HFFc6 (cell line): ENCODE measurements around the gene TNFSF9. TPM values are rescaled to one million over a fixed set of nuclear protein-coding genes. Genes with fewer than 3 reads are reported as not detected.

Experiments
- DNase-seq: peaks from one replicate; pipeline ENCODE4 v3.0.0-alpha.2; 2018
- H3K27ac Mint-ChIP-seq: 2 replicates; pipeline ENCODE4 v1.8.0; 2020; ENCODE audit warnings: mild to moderate bottlenecking, mixed read lengths
- H3K27me3 Mint-ChIP-seq: 2 replicates; pipeline ENCODE4 v1.8.0; 2021; ENCODE audit warnings: mild to moderate bottlenecking, moderate library complexity, mixed read lengths; ENCODE audit not compliant: insufficient read depth
- H3K36me3 Mint-ChIP-seq: 2 replicates; pipeline ENCODE4 v1.8.0; 2021; ENCODE audit warnings: low read depth, mixed read lengths
- H3K4me1 Mint-ChIP-seq: 2 replicates; pipeline ENCODE4 v1.8.0; 2020; ENCODE audit warnings: low read depth, mixed read lengths
- H3K4me3 Mint-ChIP-seq: 2 replicates; pipeline ENCODE4 v1.8.0; 2020; ENCODE audit warnings: mild to moderate bottlenecking, moderate library complexity, mixed read lengths
- H3K9me3 Mint-ChIP-seq: 2 replicates; pipeline ENCODE4 v1.8.0; 2020; ENCODE audit warnings: mild to moderate bottlenecking, mixed read lengths
- CTCF ChIP-seq: fragments of 200-600 bp; sonication (generic); IDR thresholded peaks from 2 replicates; pipeline ENCODE4 v1.5.0; 2021; ENCODE audit warnings: antibody characterized with exemption, mild to moderate bottlenecking
- long read RNA-seq: library from polyadenylated mRNA; unstranded; transcript quantifications from one replicate; pipeline ENCODE4 v2.0.0, GENCODE V29; 2019
- total RNA-seq, 6 experiments: library from RNA; stranded (reverse); fragmentation: NEBNext Ultra II Directional; extraction: Animal tissue kit (Norgen Biotek cat#: 25700); gene quantifications; 2 replicates in 1 of 6; 3 replicates in 5 of 6; pipeline ENCODE4 v1.2.3, GENCODE V29; 2021

TNFSF9 gene, protein sequence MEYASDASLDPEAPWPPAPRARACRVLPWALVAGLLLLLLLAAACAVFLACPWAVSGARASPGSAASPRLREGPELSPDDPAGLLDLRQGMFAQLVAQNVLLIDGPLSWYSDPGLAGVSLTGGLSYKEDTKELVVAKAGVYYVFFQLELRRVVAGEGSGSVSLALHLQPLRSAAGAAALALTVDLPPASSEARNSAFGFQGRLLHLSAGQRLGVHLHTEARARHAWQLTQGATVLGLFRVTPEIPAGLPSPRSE
- 1 to 10 TPM in 4 of 6 experiments, under 1 TPM in 2; 0.57 to 3.7 (median 3.2) TPM for total RNA-seq
- long read RNA-seq: 0 reads

GRCh38 chr19:6530386-6531162 is at the start of gene TNFSF9:
TSS of gene TNFSF9 (plus strand) at chr19:6531026. CDS start at chr19:6531037, 11 bp downstream.
- TF ChIP-seq CTCF: no peak
- H3K27me3 Mint-ChIP-seq: peaks cover 6% of the 10 kb centered on the region
- H3K36me3 Mint-ChIP-seq: peaks cover 9% of the 10 kb centered on the region
- peak within 1 kb of the TSS; percentile 89 for H3K4me3 Mint-ChIP-seq
- H3K9me3 Mint-ChIP-seq: peaks cover 6% of the 10 kb centered on the region
- peaks cover 23% of the 10 kb centered on the region for H3K4me1 Mint-ChIP-seq
- H3K27ac Mint-ChIP-seq: peak within 1 kb of the TSS; percentile 86
- peak; percentile 79 for DNase-seq

DNA sequence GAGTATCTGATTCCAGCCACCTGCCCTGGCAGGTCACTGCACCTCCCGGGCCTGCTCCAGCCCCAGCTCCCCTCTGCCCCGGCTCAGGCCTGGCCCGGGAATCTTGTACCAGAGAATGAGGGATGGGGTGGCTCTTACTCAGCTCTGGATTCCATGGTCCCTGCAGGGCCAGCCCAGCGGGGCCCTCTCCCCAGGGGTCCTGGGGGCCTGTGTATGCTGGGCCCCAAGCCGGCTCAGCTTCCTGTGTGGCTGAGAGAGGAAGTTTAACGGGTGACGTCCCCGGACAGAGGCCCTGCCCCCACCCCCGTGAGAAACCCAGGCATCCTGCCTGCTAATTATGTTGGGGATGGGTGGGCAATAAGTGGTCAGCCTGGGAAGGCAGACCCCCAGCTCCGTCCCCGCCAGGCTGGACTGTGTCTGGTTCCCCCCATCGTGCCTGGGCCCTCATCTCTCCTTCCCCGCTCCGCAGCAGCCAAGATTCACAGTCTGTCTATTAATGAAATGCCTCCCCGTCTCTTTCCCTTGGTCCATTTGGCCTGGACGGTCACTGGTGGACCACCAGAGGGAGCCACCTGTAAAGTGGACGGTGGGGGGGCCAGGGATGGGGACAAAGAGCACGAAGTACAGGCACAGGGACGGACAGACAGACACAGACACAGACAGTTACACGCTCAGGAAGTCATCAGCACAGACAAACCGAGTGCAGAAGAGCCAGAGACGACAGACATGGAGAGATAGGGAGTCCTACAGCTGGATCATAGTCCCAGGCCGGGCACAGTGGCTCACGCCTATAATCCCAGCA is 49.1 kb upstream of the TNFSF9 start, which contains the start of gene DENND1C:
Gene DENND1C, minus strand, starts transcription at position 247 of the 802 bp plus-strand sequence. Its CDS starts 92 bp downstream, at position 155.
- DNase-seq: no peak
- H3K4me3 Mint-ChIP-seq: no peak within 1 kb of the TSS
- peaks cover 17% of the 10 kb centered on the region for H3K27me3 Mint-ChIP-seq

DNA sequence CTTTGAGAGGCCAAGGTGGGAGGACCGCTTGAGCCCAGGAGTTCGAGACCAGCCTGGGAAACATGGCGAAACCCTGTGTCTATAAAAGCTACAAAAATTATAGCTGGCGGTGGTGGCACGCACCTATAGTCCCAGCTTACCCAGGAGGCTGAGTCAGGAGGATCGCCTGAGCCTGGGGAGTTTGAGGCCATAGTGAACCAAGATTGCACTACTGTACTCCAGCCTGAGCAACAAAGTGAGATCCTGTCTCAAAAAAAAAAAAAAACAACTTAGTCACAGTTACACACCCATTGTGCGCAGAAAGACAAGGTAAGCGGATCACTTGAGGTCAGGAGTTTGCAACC is 48.5 kb upstream of the TNFSF9 start:
- H3K27ac Mint-ChIP-seq: no peak overlapping the region
- no peak overlapping the region for H3K4me3 Mint-ChIP-seq
- H3K27me3 Mint-ChIP-seq: peaks cover 17% of the 10 kb centered on the region
- no peaks in the 10 kb centered on the region for H3K4me1 Mint-ChIP-seq
- no peaks in the 10 kb centered on the region for H3K9me3 Mint-ChIP-seq
- DNase-seq: no peak
- no peak for TF ChIP-seq CTCF
- H3K36me3 Mint-ChIP-seq: no peaks in the 10 kb centered on the region

More for the DNA sequence above, 49.1 kb upstream of the TNFSF9 start, which contains the start of gene DENND1C:
- Mint-ChIP-seq H3K36me3 (no peaks in the 10 kb centered on the region), H3K4me1 (no peaks in the 10 kb centered on the region), H3K9me3 (no peaks in the 10 kb centered on the region), H3K27ac (no peak within 1 kb of the TSS)
- TF ChIP-seq CTCF: peak; percentile 72

DNA sequence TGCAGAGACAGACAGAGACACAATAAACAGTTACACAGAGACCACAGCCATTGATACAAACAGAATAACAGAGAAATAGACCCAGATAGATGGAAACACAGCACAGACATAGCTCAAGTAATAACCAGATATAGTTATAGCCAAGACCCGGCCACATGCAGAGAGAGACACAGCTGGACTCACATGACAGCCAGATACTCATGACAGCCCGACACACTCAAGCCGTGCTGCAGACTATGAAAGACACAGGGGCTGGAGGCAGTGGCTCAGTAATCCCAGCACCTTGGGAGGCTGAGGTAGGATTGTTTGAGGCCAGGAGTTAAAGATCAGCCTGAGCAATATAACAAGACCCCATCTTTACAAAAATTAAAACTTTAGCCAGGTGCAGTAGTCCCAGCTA is 47.6 kb upstream of the TNFSF9 start:
- Mint-ChIP-seq H3K9me3 (no peaks in the 10 kb centered on the region), H3K27me3 (peaks cover 17% of the 10 kb centered on the region), H3K27ac (no peak overlapping the region), H3K36me3 (no peaks in the 10 kb centered on the region), H3K4me3 (no peak overlapping the region), H3K4me1 (no peaks in the 10 kb centered on the region)
- TF ChIP-seq CTCF: no peak
- no peak for DNase-seq

- peaks cover 19% of the 10 kb centered on the region for H3K27me3 Mint-ChIP-seq
- no peaks in the 10 kb centered on the region for H3K36me3 Mint-ChIP-seq
- DNase-seq: no peak
- no peaks in the 10 kb centered on the region for H3K4me1 Mint-ChIP-seq
- no peak for TF ChIP-seq CTCF
- no peaks in the 10 kb centered on the region for H3K9me3 Mint-ChIP-seq
- H3K4me3 Mint-ChIP-seq: no peak overlapping the region
- no peak overlapping the region for H3K27ac Mint-ChIP-seq
These were observed 46.6 kb upstream of the TNFSF9 start for GRCh38 chr19:6484230-6484629.
